Lower leg skin (tissue), 4 donors: ENCODE results near the gene SP6. TPM values are rescaled to one million over a fixed set of nuclear protein-coding genes. Genes with fewer than 3 reads are reported as not detected.

Experiments used
- DNase-seq, 2 donors: peaks; one replicate each; pipeline ENCODE4 v3.0.0-alpha.2; 2019; ENCODE audit warnings: low spot score in 2 of 2
- H3K4me3 ChIP-seq: fragments of 200-600 bp; sonication (generic); 2 replicates; pipeline ENCODE4 v1.5.1; 2017; ENCODE audit warnings: mild to moderate bottlenecking, low read depth; ENCODE audit not compliant: poor library complexity, severe bottlenecking
- CTCF ChIP-seq, 3 donors: fragments of 450-650 bp; IDR thresholded peaks; one replicate each; pipeline ENCODE4 v1.5.1; 2016; ENCODE audit warnings: antibody characterized with exemption in 3 of 3, mild to moderate bottlenecking in 3 of 3, moderate library complexity in 2 of 3
- POLR2A ChIP-seq, 2 donors: fragments of 450-650 bp; IDR thresholded peaks; one replicate each; pipeline ENCODE4 v1.6.1; 2016 to 2017; ENCODE audit warnings: antibody characterized with exemption in 2 of 2, mild to moderate bottlenecking in 1 of 2, moderate library complexity in 1 of 2
- WGBS, 2 donors: methylation state at CpG; one replicate each; pipeline ENCODE4 v1.1.5; 2018; 5-methylcytosine and 5-hydroxymethylcytosine counted together
- intact Hi-C: fragments of 100-400 bp; cut with DNase I; formaldehyde crosslinking; loops from one replicate; pipeline ENCODE4 v1.15.0; 2023; ENCODE audit warnings: low total_unique reads
- total RNA-seq, 4 donors: library from RNA; depleted of rRNA; stranded (reverse); fragments of >200 nt; gene quantifications; one replicate each; pipeline ENCODE4 v1.1.0, GENCODE V29; 2016

Gene SP6
- 10 to 100 TPM; 21.9 to 29.9 (median 24.7) TPM for total RNA-seq

GRCh38 chr17:47850692-47851573 lies at the start of gene SP6:
Gene SP6 (minus strand): TSS chr17:47851163. CDS start chr17:47848429, 2,734 bp downstream.
- TF ChIP-seq POLR2A (IDR thresholded peaks at IDR 0.05) (no peak), CTCF (IDR thresholded peaks at IDR 0.05) (no peak)
- intact Hi-C loops, result loop anchor here (2.0 kb wide), 1 partner anchor 218 kb away; no protein-coding TSS in a partner anchor
- 5 to 9% methylated on average over 31 to 60 of the region's 71 CpGs for WGBS, 2 donors
- DNase-seq, result peak in 1 of 2 donors; percentile 34
- peak within 1 kb of the TSS; percentile 21 for H3K4me3 ChIP-seq

DNA sequence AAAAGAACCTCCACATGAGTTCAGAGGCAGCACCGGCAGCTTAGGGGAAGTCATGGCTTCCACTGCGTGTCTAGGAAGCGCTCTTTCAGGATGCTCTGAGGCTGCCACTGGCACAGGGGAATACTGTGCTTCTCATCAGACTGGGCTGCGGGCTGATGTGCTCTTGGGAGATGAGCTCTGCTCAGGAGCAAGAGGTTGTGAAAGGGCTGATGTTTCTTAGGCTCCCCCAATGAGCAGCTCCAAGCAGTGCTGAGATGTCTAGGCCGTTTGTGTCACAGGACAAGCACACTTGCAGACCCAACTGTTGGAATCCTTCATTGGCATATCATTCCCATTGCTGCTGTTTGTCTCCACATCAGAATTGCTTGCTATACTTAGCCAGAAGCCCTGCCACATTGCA lies 48.7 kb upstream of the SP6 start:
- H3K4me3 ChIP-seq, result no peak overlapping the region
- DNase-seq, result no peak
- intact Hi-C loops, result no loop called here
- no peak for TF ChIP-seq CTCF (IDR thresholded peaks at IDR 0.05)
- TF ChIP-seq POLR2A (IDR thresholded peaks at IDR 0.05), result no peak
- WGBS, 2 donors, result 76 to 91% methylated on average over 5 of the region's 5 CpGs

- H3K4me3 ChIP-seq, result no peak overlapping the region
- intact Hi-C loops, result no loop called here
- TF ChIP-seq POLR2A (IDR thresholded peaks at IDR 0.05) (no peak), CTCF (IDR thresholded peaks at IDR 0.05) (no peak)
Measured at GRCh38 chr17:47898241-47898640, 47.3 kb upstream of the SP6 start.

DNA sequence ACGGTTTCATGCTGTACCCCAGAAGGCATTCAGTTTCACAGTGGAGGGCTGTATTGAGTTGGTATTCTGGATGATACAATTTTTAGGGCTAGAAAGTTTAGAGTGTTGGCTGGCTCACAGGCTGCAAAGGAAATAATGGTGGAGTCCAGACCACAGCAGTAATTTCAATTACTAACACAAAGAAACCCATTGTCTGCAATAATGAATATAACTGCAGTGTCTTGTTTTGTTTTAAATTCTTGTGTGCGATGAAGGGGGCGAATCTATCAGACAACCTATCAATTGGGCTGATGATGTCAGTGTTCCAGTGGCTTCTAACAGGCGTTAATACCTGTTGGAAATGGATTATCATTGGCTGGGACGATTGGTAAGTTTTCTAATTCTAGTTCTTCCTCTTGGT lies 46.6 kb upstream of the SP6 start:
- H3K4me3 ChIP-seq, result no peak overlapping the region
- DNase-seq, result no peak
- intact Hi-C loops, result no loop called here
- TF ChIP-seq CTCF (IDR thresholded peaks at IDR 0.05) (no peak), POLR2A (IDR thresholded peaks at IDR 0.05) (no peak)
- WGBS, 2 donors, result 63 to 69% methylated on average over 5 of the region's 5 CpGs

More at GRCh38 chr17:47898241-47898640, 47.3 kb upstream of the SP6 start:
- no peak for DNase-seq

DNA sequence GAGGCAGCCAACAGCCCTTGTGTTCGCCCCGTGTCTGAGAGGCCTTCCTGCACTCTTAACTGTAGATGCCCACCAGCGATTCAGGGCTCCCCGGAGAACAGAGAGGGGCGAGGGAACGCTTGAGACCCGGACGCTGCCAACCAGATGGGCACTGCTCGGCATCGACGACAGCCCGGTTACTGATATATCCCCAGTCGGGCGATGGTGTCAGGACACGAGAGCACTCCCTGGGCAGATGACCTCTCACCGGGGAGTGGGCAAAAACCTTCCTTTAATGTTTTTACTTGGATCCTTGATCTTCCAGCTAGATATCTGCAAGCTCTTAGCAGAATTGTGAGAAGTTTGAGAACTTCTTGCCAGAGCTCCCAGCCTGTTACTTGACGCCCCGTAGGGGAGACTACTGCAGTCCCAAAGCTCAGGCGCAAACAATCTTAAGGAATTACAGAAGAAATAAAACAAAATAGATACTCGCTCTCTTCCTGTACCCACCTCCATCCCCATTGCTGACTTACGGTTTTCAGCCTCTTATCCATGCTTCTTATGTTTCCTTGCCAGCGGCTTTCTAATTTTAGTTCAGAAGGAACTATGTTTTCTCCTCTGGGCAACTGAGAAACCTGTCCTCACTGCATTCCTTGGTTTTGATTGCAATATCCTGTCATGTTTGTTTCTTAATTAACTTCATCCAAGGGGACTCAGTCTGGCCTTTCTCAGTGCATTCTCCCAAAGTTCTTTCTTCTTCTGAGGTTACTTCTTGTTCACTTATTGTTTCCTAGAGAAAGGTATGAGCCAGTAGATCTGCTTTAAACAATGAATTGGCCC lies 45.9 kb upstream of the SP6 start:
- DNase-seq, result peak in 1 of 2 donors; percentile 43
- intact Hi-C loops, result no loop called here
- TF ChIP-seq CTCF (IDR thresholded peaks at IDR 0.05), result no peak
- no peak for TF ChIP-seq POLR2A (IDR thresholded peaks at IDR 0.05)
- H3K4me3 ChIP-seq, result peak overlapping the region; percentile 74
- 1 to 2% methylated on average over 16 to 21 of the region's 22 CpGs for WGBS, 2 donors
